Measurements from ENCODE around the gene BTBD8. TPM values are rescaled to one million over a fixed set of nuclear protein-coding genes. Genes with fewer than 3 reads are reported as not detected.

The BTBD8 gene
- total RNA-seq, 2 experiments from 2014 or later, result 0.28 to 3.3 TPM

- DNase-seq (ENCODE audit: low spot score), result no peak
- no peaks in the 10 kb centered on the region for H3K4me1 ChIP-seq (ENCODE audit: insufficient read depth, low read length, poor library complexity, severe bottlenecking)
- TF ChIP-seq, protein P1, sequence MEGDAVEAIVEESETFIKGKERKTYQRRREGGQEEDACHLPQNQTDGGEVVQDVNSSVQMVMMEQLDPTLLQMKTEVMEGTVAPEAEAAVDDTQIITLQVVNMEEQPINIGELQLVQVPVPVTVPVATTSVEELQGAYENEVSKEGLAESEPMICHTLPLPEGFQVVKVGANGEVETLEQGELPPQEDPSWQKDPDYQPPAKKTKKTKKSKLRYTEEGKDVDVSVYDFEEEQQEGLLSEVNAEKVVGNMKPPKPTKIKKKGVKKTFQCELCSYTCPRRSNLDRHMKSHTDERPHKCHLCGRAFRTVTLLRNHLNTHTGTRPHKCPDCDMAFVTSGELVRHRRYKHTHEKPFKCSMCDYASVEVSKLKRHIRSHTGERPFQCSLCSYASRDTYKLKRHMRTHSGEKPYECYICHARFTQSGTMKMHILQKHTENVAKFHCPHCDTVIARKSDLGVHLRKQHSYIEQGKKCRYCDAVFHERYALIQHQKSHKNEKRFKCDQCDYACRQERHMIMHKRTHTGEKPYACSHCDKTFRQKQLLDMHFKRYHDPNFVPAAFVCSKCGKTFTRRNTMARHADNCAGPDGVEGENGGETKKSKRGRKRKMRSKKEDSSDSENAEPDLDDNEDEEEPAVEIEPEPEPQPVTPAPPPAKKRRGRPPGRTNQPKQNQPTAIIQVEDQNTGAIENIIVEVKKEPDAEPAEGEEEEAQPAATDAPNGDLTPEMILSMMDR (conservative IDR thresholded peaks at IDR 0.05; ENCODE audit: low read length), result no peak
- no peak for TF ChIP-seq EZH2phosphoT487 (IDR thresholded peaks at IDR 0.05; ENCODE audit: borderline replicate concordance, low read depth, low read length)
- H3K27ac ChIP-seq (ENCODE audit: low read depth, low read length, poor library complexity, severe bottlenecking), result no peak overlapping the region
- CTCF ChIA-PET (ENCODE audit: unreplicated experiment), result no interaction called here
- H3K4me3 ChIP-seq (ENCODE audit: low read depth, low read length, poor library complexity, severe bottlenecking), result no peak overlapping the region
- H3K9me3 ChIP-seq (ENCODE audit: low read length), result no peaks in the 10 kb centered on the region
- no peaks in the 10 kb centered on the region for H3K36me3 ChIP-seq (ENCODE audit: insufficient read depth, low read length)
- H4K20me1 ChIP-seq (ENCODE audit: insufficient read depth, low read length), result no peaks in the 10 kb centered on the region
- no TSS peak for BruUV-seq (replicated peaks)
- H3K9me2 ChIP-seq (ENCODE audit: insufficient read depth, low read length), result no peaks in the 10 kb centered on the region
- no peak overlapping the region for H2AFZ ChIP-seq (ENCODE audit: low read length)
- H3K79me2 ChIP-seq (ENCODE audit: insufficient read depth, low read depth, low read length), result no peaks in the 10 kb centered on the region
- POLR2A ChIA-PET, result interaction anchor here (0.6 to 1.1 kb wide), 6 partner anchors 21 to 759 kb away, joined by 3 to 5 read pairs (median 3); no protein-coding TSS in a partner anchor
- intact Hi-C loops (cut with micrococcal nuclease; ENCODE audit: unreplicated experiment), result no loop called here
- H3K4me2 ChIP-seq (ENCODE audit: low read length), result no peak overlapping the region
Measured at GRCh38 chr1:92118826-92119225, 38.7 kb downstream of the BTBD8 start.

- CTCF ChIA-PET (ENCODE audit: unreplicated experiment), result no interaction called here
- no TSS peak for BruUV-seq (replicated peaks)
Measured at GRCh38 chr1:92123868-92124267, 43.7 kb downstream of the BTBD8 start.

DNA sequence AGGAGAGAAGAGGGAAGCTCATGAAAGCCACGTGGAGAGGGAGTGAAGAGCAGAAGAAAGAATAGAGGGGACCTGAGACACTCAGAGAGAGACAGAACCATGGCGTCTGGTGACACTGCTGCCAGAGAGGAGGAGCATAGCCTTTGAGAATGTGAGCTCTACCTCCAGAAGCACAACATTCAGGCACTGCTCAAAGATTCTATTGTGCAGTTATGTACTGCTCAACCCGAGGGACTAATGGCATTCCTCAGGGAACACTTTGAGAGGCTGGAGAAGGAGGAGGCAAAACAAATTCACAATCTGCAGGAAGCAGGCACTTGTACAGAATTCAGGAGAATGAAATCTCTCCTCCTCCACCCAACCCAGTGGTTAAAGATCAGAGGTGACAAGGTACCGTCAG, 45.1 kb downstream of the BTBD8 start:
- Histone ChIP-seq H3K4me1 (ENCODE audit: insufficient read depth, low read length, poor library complexity, severe bottlenecking) (no peaks in the 10 kb centered on the region), H3K27ac (ENCODE audit: low read depth, low read length, poor library complexity, severe bottlenecking) (no peak overlapping the region), H3K9me2 (ENCODE audit: insufficient read depth, low read length) (no peaks in the 10 kb centered on the region), H3K4me3 (ENCODE audit: low read depth, low read length, poor library complexity, severe bottlenecking) (no peak overlapping the region), H3K79me2 (ENCODE audit: insufficient read depth, low read depth, low read length) (no peaks in the 10 kb centered on the region), H4K20me1 (ENCODE audit: insufficient read depth, low read length) (no peaks in the 10 kb centered on the region), H3K4me2 (ENCODE audit: low read length) (no peak overlapping the region), H3K9me3 (ENCODE audit: low read length) (no peaks in the 10 kb centered on the region), H3K36me3 (ENCODE audit: insufficient read depth, low read length) (no peaks in the 10 kb centered on the region), H2AFZ (ENCODE audit: low read length) (no peak overlapping the region)
- intact Hi-C loops (cut with micrococcal nuclease; ENCODE audit: unreplicated experiment), result no loop called here
- POLR2A ChIA-PET, result interaction anchor here (0.6 to 0.8 kb wide), 3 partner anchors 13 to 49 kb away, joined by 3 read pairs; no protein-coding TSS in a partner anchor
- CTCF ChIA-PET (ENCODE audit: unreplicated experiment), result no interaction called here
- no TSS peak for BruUV-seq (replicated peaks)
- TF ChIP-seq, protein P1 (conservative IDR thresholded peaks at IDR 0.05; ENCODE audit: low read length), result no peak
- TF ChIP-seq EZH2phosphoT487 (IDR thresholded peaks at IDR 0.05; ENCODE audit: borderline replicate concordance, low read depth, low read length), result no peak
- DNase-seq (ENCODE audit: low spot score), result no peak

More at GRCh38 chr1:92123868-92124267, 43.7 kb downstream of the BTBD8 start:
- POLR2A ChIA-PET, result no interaction called here
- Histone ChIP-seq H2AFZ (ENCODE audit: low read length) (no peak overlapping the region), H4K20me1 (ENCODE audit: insufficient read depth, low read length) (no peaks in the 10 kb centered on the region), H3K9me2 (ENCODE audit: insufficient read depth, low read length) (no peaks in the 10 kb centered on the region), H3K27ac (ENCODE audit: low read depth, low read length, poor library complexity, severe bottlenecking) (no peak overlapping the region), H3K4me1 (ENCODE audit: insufficient read depth, low read length, poor library complexity, severe bottlenecking) (no peaks in the 10 kb centered on the region), H3K36me3 (ENCODE audit: insufficient read depth, low read length) (no peaks in the 10 kb centered on the region), H3K9me3 (ENCODE audit: low read length) (no peaks in the 10 kb centered on the region), H3K79me2 (ENCODE audit: insufficient read depth, low read depth, low read length) (no peaks in the 10 kb centered on the region), H3K4me2 (ENCODE audit: low read length) (no peak overlapping the region), H3K4me3 (ENCODE audit: low read depth, low read length, poor library complexity, severe bottlenecking) (no peak overlapping the region)
- intact Hi-C loops (cut with micrococcal nuclease; ENCODE audit: unreplicated experiment), result no loop called here
- no peak for TF ChIP-seq EZH2phosphoT487 (IDR thresholded peaks at IDR 0.05; ENCODE audit: borderline replicate concordance, low read depth, low read length)
- TF ChIP-seq, protein P1 (conservative IDR thresholded peaks at IDR 0.05; ENCODE audit: low read length), result no peak
- no peak for DNase-seq (ENCODE audit: low spot score)

Data from OCI-LY7 (cell line).